ENCODE data around the gene ANGPTL2. TPM values are rescaled to one million over a fixed set of nuclear protein-coding genes. Genes with fewer than 3 reads are reported as not detected.

ANGPTL2 gene
- total and polyA plus RNA-seq, 7 donors, result 8.9 to 208 (median 15.0) TPM

GRCh38 chr9:127050152-127050551, 72.3 kb downstream of the ANGPTL2 start:
- WGBS, 3 donors, result 96 to 99% (median 98%) methylated on average over 3 of the region's 3 CpGs
- no peaks in the 10 kb centered on the region for H3K36me3 ChIP-seq (ENCODE audit: insufficient read depth in 1 of 2, low read depth in 1 of 2)
- no peak for ATAC-seq
- no peak for TF ChIP-seq CTCF (IDR thresholded peaks at IDR 0.05)
- intact Hi-C loops (cut with DNase I), result no loop called here
- no peak overlapping the region for H3K27ac ChIP-seq
- no peak for DNase-seq
- no peak overlapping the region for H3K4me3 ChIP-seq
- no peaks in the 10 kb centered on the region for H3K27me3 ChIP-seq (ENCODE audit: insufficient read depth in 3 of 3, low read length in 2 of 3)
- H3K4me1 ChIP-seq, result peaks cover 18% of the 10 kb centered on the region
- no peaks in the 10 kb centered on the region for H3K9me3 ChIP-seq

GRCh38 chr9:127049581-127049980, 72.9 kb downstream of the ANGPTL2 start:
- ATAC-seq (no peak), DNase-seq (no peak)
- no peaks in the 10 kb centered on the region for H3K27me3 ChIP-seq (ENCODE audit: insufficient read depth in 3 of 3, low read length in 2 of 3)
- H3K4me3 ChIP-seq, result no peak overlapping the region
- 81 to 87% (median 85%) methylated on average over 8 of the region's 8 CpGs for WGBS, 3 donors
- intact Hi-C loops (cut with DNase I), result no loop called here
- H3K27ac ChIP-seq, result no peak overlapping the region
- peaks cover 18% of the 10 kb centered on the region for H3K4me1 ChIP-seq
- no peaks in the 10 kb centered on the region for H3K36me3 ChIP-seq (ENCODE audit: insufficient read depth in 1 of 2, low read depth in 1 of 2)
- no peak for TF ChIP-seq CTCF (IDR thresholded peaks at IDR 0.05)
- H3K9me3 ChIP-seq, result no peaks in the 10 kb centered on the region

- Histone ChIP-seq H3K27ac (peak overlapping the region; percentile 6), H3K27me3 (ENCODE audit: insufficient read depth in 3 of 3, low read length in 2 of 3) (no peaks in the 10 kb centered on the region), H3K9me3 (no peaks in the 10 kb centered on the region), H3K4me1 (peaks cover 18% of the 10 kb centered on the region), H3K36me3 (ENCODE audit: insufficient read depth in 1 of 2, low read depth in 1 of 2) (no peaks in the 10 kb centered on the region), H3K4me3 (no peak overlapping the region)
- intact Hi-C loops (cut with DNase I), result no loop called here
- ATAC-seq (peak; percentile 43 to 82 (median 66)), DNase-seq (no peak)
- TF ChIP-seq CTCF (IDR thresholded peaks at IDR 0.05), result peak; percentile 27
- 64 to 69% (median 65%) methylated on average over 4 of the region's 4 CpGs for WGBS, 3 donors
These were observed 73.4 kb downstream of the ANGPTL2 start for GRCh38 chr9:127049044-127049443.

- intact Hi-C loops (cut with DNase I), result no loop called here
- Histone ChIP-seq H3K9me3 (no peaks in the 10 kb centered on the region), H3K36me3 (ENCODE audit: insufficient read depth in 1 of 2, low read depth in 1 of 2) (no peaks in the 10 kb centered on the region), H3K4me3 (no peak overlapping the region), H3K27ac (peak overlapping the region; percentile 6), H3K27me3 (ENCODE audit: insufficient read depth in 3 of 3, low read length in 2 of 3) (no peaks in the 10 kb centered on the region), H3K4me1 (peaks cover 9% of the 10 kb centered on the region)
- 94 to 97% (median 97%) methylated on average over 3 of the region's 3 CpGs for whole genome bisulfite sequencing, 3 donors
- DNase-seq (no peak), ATAC-seq (no peak)
- no peak for TF ChIP-seq CTCF (IDR thresholded peaks at IDR 0.05)
These were observed 74.5 kb downstream of the ANGPTL2 start for GRCh38 chr9:127047971-127048370.

- intact Hi-C loops (cut with DNase I), result no loop called here
- Histone ChIP-seq H3K27ac (no peak overlapping the region), H3K9me3 (no peaks in the 10 kb centered on the region), H3K4me1 (no peaks in the 10 kb centered on the region), H3K27me3 (ENCODE audit: insufficient read depth in 3 of 3, low read length in 2 of 3) (no peaks in the 10 kb centered on the region), H3K4me3 (no peak overlapping the region), H3K36me3 (ENCODE audit: insufficient read depth in 1 of 2, low read depth in 1 of 2) (no peaks in the 10 kb centered on the region)
- no peak for ATAC-seq
- DNase-seq, result no peak
- TF ChIP-seq CTCF (IDR thresholded peaks at IDR 0.05), result no peak
- WGBS, 3 donors, result 95 to 98% (median 96%) methylated on average over 1 of the region's 1 CpG
These were observed 77.3 kb downstream of the ANGPTL2 start for GRCh38 chr9:127045148-127045547.

Data from psoas muscle (tissue), 8 donors.